ENCODE results near the gene PTPN5. TPM values are rescaled to one million over a fixed set of nuclear protein-coding genes. Genes with fewer than 3 reads are reported as not detected.

PTPN5 gene
- total RNA-seq, 1 experiment from 2014 or later = not detected

- H2AFZ ChIP-seq = no peak overlapping the region
- no peaks in the 10 kb centered on the region for H3K9me2 ChIP-seq (ENCODE audit: insufficient read depth)
- H3K27me3 ChIP-seq (ENCODE audit: insufficient read depth, low read depth) = peaks cover 30% of the 10 kb centered on the region
- intact Hi-C loops (cut with micrococcal nuclease; ENCODE audit: unreplicated experiment) = no loop called here
- ChIA-PET POLR2A (ENCODE audit: unreplicated experiment) (no interaction called here), CTCF (no interaction called here)
- H4K20me1 ChIP-seq (ENCODE audit: insufficient read depth) = no peaks in the 10 kb centered on the region
- no peak for DNase-seq
- no peak overlapping the region for H3K27ac ChIP-seq
- no peaks in the 10 kb centered on the region for H3K79me2 ChIP-seq (ENCODE audit: low read depth)
- no TSS peak for BruUV-seq (replicated peaks)
- H3K9me3 ChIP-seq (ENCODE audit: insufficient read depth, low read depth) = no peaks in the 10 kb centered on the region
- TF ChIP-seq CTCF (conservative IDR thresholded peaks at IDR 0.05) (no peak), EZH2 (IDR thresholded peaks at IDR 0.05; ENCODE audit: low read depth) (no peak)
- H3K4me2 ChIP-seq = no peak overlapping the region
- no peak overlapping the region for H3K4me3 ChIP-seq
- H3K4me1 ChIP-seq (replicated peaks; ENCODE audit: insufficient read depth) = no peaks in the 10 kb centered on the region
- no peaks in the 10 kb centered on the region for H3K36me3 ChIP-seq (ENCODE audit: low read depth)
- no peaks in the 10 kb centered on the region for H3F3A ChIP-seq (ENCODE audit: insufficient read depth, low read depth)
Measured at GRCh38 chr11:18804199-18804999, 12.8 kb upstream of the PTPN5 start.

- intact Hi-C loops (cut with micrococcal nuclease; ENCODE audit: unreplicated experiment) = loop anchor here (1.0 to 2.0 kb wide), 4 partner anchors 27 to 687 kb away; no protein-coding TSS in a partner anchor
- BruUV-seq (replicated peaks) = no TSS peak
- no peaks in the 10 kb centered on the region for H3K9me3 ChIP-seq (ENCODE audit: insufficient read depth, low read depth)
- TF ChIP-seq EZH2 (IDR thresholded peaks at IDR 0.05; ENCODE audit: low read depth) (no peak), CTCF (conservative IDR thresholded peaks at IDR 0.05) (peak; percentile 86)
- H4K20me1 ChIP-seq (ENCODE audit: insufficient read depth) = no peaks in the 10 kb centered on the region
- H3K9me2 ChIP-seq (ENCODE audit: insufficient read depth) = no peaks in the 10 kb centered on the region
- POLR2A ChIA-PET (ENCODE audit: unreplicated experiment) = no interaction called here
- H3K4me1 ChIP-seq (replicated peaks; ENCODE audit: insufficient read depth) = no peaks in the 10 kb centered on the region
- H3K4me3 ChIP-seq = no peak overlapping the region
- H3K36me3 ChIP-seq (ENCODE audit: low read depth) = no peaks in the 10 kb centered on the region
- no peaks in the 10 kb centered on the region for H3K79me2 ChIP-seq (ENCODE audit: low read depth)
- H3K27me3 ChIP-seq (ENCODE audit: insufficient read depth, low read depth) = peaks cover 21% of the 10 kb centered on the region; the same call in 1 of the 2 replicates
- no peaks in the 10 kb centered on the region for H3F3A ChIP-seq (ENCODE audit: insufficient read depth, low read depth)
- H3K27ac ChIP-seq = no peak overlapping the region
- CTCF ChIA-PET = interaction anchor here (1.3 kb wide), 1 partner anchor 21 kb away, joined by 5 read pairs; no protein-coding TSS in a partner anchor
- H3K4me2 ChIP-seq = no peak overlapping the region
- DNase-seq = peak; percentile 51 to 67
- H2AFZ ChIP-seq = no peak overlapping the region
Measured at GRCh38 chr11:18802381-18803257, 11.0 kb upstream of the PTPN5 start.

GRCh38 chr11:18798799-18799469, 7.3 kb upstream of the PTPN5 start:
- Histone ChIP-seq H3K4me3 (no peak overlapping the region), H3K79me2 (ENCODE audit: low read depth) (no peaks in the 10 kb centered on the region), H3K9me2 (ENCODE audit: insufficient read depth) (no peaks in the 10 kb centered on the region), H3K36me3 (ENCODE audit: low read depth) (no peaks in the 10 kb centered on the region), H3K4me1 (replicated peaks; ENCODE audit: insufficient read depth) (no peaks in the 10 kb centered on the region), H3K4me2 (no peak overlapping the region), H4K20me1 (ENCODE audit: insufficient read depth) (no peaks in the 10 kb centered on the region), H3F3A (ENCODE audit: insufficient read depth, low read depth) (no peaks in the 10 kb centered on the region), H2AFZ (no peak overlapping the region), H3K27ac (no peak overlapping the region), H3K27me3 (ENCODE audit: insufficient read depth, low read depth) (peaks cover 23% of the 10 kb centered on the region), H3K9me3 (ENCODE audit: insufficient read depth, low read depth) (no peaks in the 10 kb centered on the region)
- intact Hi-C loops (cut with micrococcal nuclease; ENCODE audit: unreplicated experiment) = no loop called here
- TF ChIP-seq CTCF (conservative IDR thresholded peaks at IDR 0.05) = no peak
- no peak for TF ChIP-seq EZH2 (IDR thresholded peaks at IDR 0.05; ENCODE audit: low read depth)
- DNase-seq = peak in 1 of 2 experiments; percentile 39
- BruUV-seq (replicated peaks) = no TSS peak
- POLR2A ChIA-PET (ENCODE audit: unreplicated experiment) = interaction anchor here (0.6 kb wide), 1 partner anchor 361 kb away, joined by 9 read pairs; no protein-coding TSS in a partner anchor
- CTCF ChIA-PET = no interaction called here

Measured in PC-9 (cell line).